MM.1S (cell line): ENCODE results near the gene SDK1.

Source experiments
- EZH2 ChIP-seq: fragments of 300-600 bp; sonication (generic); optimal IDR thresholded peaks from 2 replicates; pipeline ENCODE3; 2017; ENCODE audit warnings: low read depth, mild to moderate bottlenecking, antibody characterized with exemption, low read length, mixed read lengths
- EZH2phosphoT487 ChIP-seq: fragments of 300-600 bp; sonication (generic); IDR thresholded peaks from 2 replicates; pipeline ENCODE4 v1.6.1; 2018; ENCODE audit warnings: antibody characterized with exemption, low read length
- TF ChIP-seq, protein P1 (sequence below): fragments of 300-600 bp; sonication (generic); IDR thresholded peaks from 2 replicates; pipeline ENCODE4 v1.5.1; 2016; ENCODE audit warnings: antibody characterized with exemption, low read length, mixed read lengths

DNA sequence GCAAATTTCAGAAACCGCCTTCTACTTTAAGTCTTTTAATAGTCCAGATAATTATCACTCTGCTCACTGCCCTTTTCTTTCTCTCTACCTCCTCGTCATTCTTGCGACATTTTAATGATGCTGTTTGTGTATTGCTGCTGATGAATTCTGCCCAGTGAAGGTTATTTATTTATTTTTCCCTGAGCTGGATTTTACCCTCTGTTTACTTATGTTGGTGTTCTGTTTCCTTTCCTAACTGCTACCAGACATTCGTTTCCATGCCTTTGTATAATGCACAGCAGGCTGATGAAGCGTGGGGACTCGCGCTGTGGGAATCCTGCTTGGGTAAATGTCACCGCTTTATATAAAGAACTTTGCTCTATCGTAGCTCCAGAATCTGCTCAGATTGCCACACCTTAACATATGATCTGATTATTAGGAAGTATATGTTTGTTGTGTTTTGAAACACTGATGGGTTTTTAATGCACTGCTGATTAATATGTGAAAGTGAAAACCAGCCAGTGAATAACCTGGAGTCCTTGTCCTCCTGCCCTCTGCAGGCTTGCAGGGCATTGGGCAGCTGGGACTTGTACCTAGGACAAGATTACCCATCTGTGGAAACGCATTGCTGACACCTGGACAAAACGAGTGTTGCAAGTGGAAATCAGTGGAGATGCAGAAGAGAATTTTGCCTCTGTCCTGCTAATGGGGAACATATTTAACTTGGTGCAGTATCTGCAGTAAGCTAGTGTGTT, 291.5 kb downstream of the SDK1 start:
- TF ChIP-seq, protein P1, sequence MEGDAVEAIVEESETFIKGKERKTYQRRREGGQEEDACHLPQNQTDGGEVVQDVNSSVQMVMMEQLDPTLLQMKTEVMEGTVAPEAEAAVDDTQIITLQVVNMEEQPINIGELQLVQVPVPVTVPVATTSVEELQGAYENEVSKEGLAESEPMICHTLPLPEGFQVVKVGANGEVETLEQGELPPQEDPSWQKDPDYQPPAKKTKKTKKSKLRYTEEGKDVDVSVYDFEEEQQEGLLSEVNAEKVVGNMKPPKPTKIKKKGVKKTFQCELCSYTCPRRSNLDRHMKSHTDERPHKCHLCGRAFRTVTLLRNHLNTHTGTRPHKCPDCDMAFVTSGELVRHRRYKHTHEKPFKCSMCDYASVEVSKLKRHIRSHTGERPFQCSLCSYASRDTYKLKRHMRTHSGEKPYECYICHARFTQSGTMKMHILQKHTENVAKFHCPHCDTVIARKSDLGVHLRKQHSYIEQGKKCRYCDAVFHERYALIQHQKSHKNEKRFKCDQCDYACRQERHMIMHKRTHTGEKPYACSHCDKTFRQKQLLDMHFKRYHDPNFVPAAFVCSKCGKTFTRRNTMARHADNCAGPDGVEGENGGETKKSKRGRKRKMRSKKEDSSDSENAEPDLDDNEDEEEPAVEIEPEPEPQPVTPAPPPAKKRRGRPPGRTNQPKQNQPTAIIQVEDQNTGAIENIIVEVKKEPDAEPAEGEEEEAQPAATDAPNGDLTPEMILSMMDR = no peak
- TF ChIP-seq EZH2 (no peak), EZH2phosphoT487 (no peak)
